IMR-90 (cell line): Measurements from ENCODE around the gene TMOD2.

Experiments used
- CEBPB ChIP-seq: IDR thresholded peaks from 2 replicates; pipeline ENCODE4 v1.6.1; 2012; ENCODE audit warnings: low read depth, low read length, improper control_type of control experiment
- CTCF ChIP-seq: conservative IDR thresholded peaks from 2 replicates; pipeline ENCODE4 v1.5.1; 2012; ENCODE audit warnings: mild to moderate bottlenecking, low read depth, low read length, improper control_type of control experiment
- POLR2A ChIP-seq: IDR thresholded peaks from 2 replicates; pipeline ENCODE4 v1.6.1; 2012; ENCODE audit warnings: mild to moderate bottlenecking, low read depth, low read length
- USF2 ChIP-seq: fragments of 150-350 bp; IDR thresholded peaks from 2 replicates; pipeline ENCODE4 v1.6.1; 2017; ENCODE audit warnings: mild to moderate bottlenecking, antibody characterized with exemption, low read length, low read depth

- no peak for TF ChIP-seq CTCF
- TF ChIP-seq POLR2A, result no peak
- TF ChIP-seq USF2, result no peak
- TF ChIP-seq CEBPB, result no peak
Observed at GRCh38 chr15:51751697-51752683, 593 bp downstream of the TMOD2 start.
